ENCODE measurements around the gene VTI1A. TPM values are rescaled to one million over a fixed set of nuclear protein-coding genes. Genes with fewer than 3 reads are reported as not detected.

VTI1A gene
- total and polyA plus RNA-seq, 4 donors = 5.5 to 26.9 (median 13.1) TPM

GRCh38 chr10:112790921-112791320 is 343.9 kb downstream of the VTI1A start:
- Histone ChIP-seq H3K9me3 (ENCODE audit: control insufficient read depth in 4 of 4, low read length in 3 of 4) (peaks cover 0 to 2% (median under 1%) of the 10 kb centered on the region in 4 donors), H3K4me3 (ENCODE audit: low read depth in 1 of 3, low read length in 3 of 3) (no peak overlapping the region), H3K27me3 (ENCODE audit: control insufficient read depth in 4 of 4, insufficient read depth in 4 of 4, low read length in 3 of 4) (no peaks in the 10 kb centered on the region), H3K27ac (ENCODE audit: low read depth in 1 of 2, low read length in 2 of 2) (no peak overlapping the region), H3K36me3 (ENCODE audit: control insufficient read depth in 4 of 4, insufficient read depth in 3 of 4, low read depth in 1 of 4, low read length in 3 of 4) (no peaks in the 10 kb centered on the region), H3K4me1 (ENCODE audit: control insufficient read depth in 4 of 4, insufficient read depth in 4 of 4, low read length in 3 of 4) (no peaks in the 10 kb centered on the region), H3K9ac (ENCODE audit: low read depth in 1 of 2, low read length in 2 of 2) (no peak overlapping the region)
- 95% methylated on average over 4 of the region's 4 CpGs for WGBS
- no peak for DNase-seq (ENCODE audit: low spot score)
- no peak for TF ChIP-seq FOXA1 (IDR thresholded peaks at IDR 0.05)
- no peak for TF ChIP-seq GABPA (IDR thresholded peaks at IDR 0.05 in 1 of 2, conservative IDR thresholded peaks at IDR 0.05 in 1 of 2)
- TF ChIP-seq RAD21 (IDR thresholded peaks at IDR 0.05) = no peak
- TF ChIP-seq HNF4G (IDR thresholded peaks at IDR 0.05) = no peak
- TF ChIP-seq TAF1 (conservative IDR thresholded peaks at IDR 0.05) = no peak
- TF ChIP-seq JUND (IDR thresholded peaks at IDR 0.05) = no peak
- no peak for TF ChIP-seq ATF3 (IDR thresholded peaks at IDR 0.05)
- no peak for TF ChIP-seq RXRA (IDR thresholded peaks at IDR 0.05)
- TF ChIP-seq ZBTB33 (IDR thresholded peaks at IDR 0.05) = no peak
- TF ChIP-seq CTCF (IDR thresholded peaks at IDR 0.05; ENCODE audit: low read depth, low read length, missing input control) = no peak
- TF ChIP-seq NR2F2 (IDR thresholded peaks at IDR 0.05) = no peak
- TF ChIP-seq MAX (IDR thresholded peaks at IDR 0.05) = no peak
- no peak for TF ChIP-seq SP1 (IDR thresholded peaks at IDR 0.05)
- no peak for TF ChIP-seq YY1 (IDR thresholded peaks at IDR 0.05)
- no peak for TF ChIP-seq REST (IDR thresholded peaks at IDR 0.05)

- Histone ChIP-seq H3K36me3 (ENCODE audit: control insufficient read depth in 4 of 4, insufficient read depth in 3 of 4, low read depth in 1 of 4, low read length in 3 of 4) (no peaks in the 10 kb centered on the region), H3K4me3 (ENCODE audit: low read depth in 1 of 3, low read length in 3 of 3) (no peak overlapping the region), H3K4me1 (ENCODE audit: control insufficient read depth in 4 of 4, insufficient read depth in 4 of 4, low read length in 3 of 4) (no peaks in the 10 kb centered on the region), H3K9me3 (ENCODE audit: control insufficient read depth in 4 of 4, low read length in 3 of 4) (peaks cover 0 to 2% (median under 1%) of the 10 kb centered on the region in 4 donors), H3K27me3 (ENCODE audit: control insufficient read depth in 4 of 4, insufficient read depth in 4 of 4, low read length in 3 of 4) (no peaks in the 10 kb centered on the region), H3K27ac (ENCODE audit: low read depth in 1 of 2, low read length in 2 of 2) (no peak overlapping the region), H3K9ac (ENCODE audit: low read depth in 1 of 2, low read length in 2 of 2) (no peak overlapping the region)
- WGBS = 84% methylated on average over 2 of the region's 2 CpGs
- no peak for DNase-seq (ENCODE audit: low spot score)
- TF ChIP-seq YY1 (IDR thresholded peaks at IDR 0.05) (no peak), JUND (IDR thresholded peaks at IDR 0.05) (no peak), RXRA (IDR thresholded peaks at IDR 0.05) (no peak), FOXA2 (IDR thresholded peaks at IDR 0.05) (no peak), RAD21 (IDR thresholded peaks at IDR 0.05) (no peak), FOXA1 (IDR thresholded peaks at IDR 0.05) (no peak), NR2F2 (IDR thresholded peaks at IDR 0.05) (no peak), SP1 (IDR thresholded peaks at IDR 0.05) (no peak), MAX (IDR thresholded peaks at IDR 0.05) (no peak), GABPA (IDR thresholded peaks at IDR 0.05 in 1 of 2, conservative IDR thresholded peaks at IDR 0.05 in 1 of 2) (no peak), REST (IDR thresholded peaks at IDR 0.05) (no peak), ZBTB33 (IDR thresholded peaks at IDR 0.05) (no peak), HNF4G (IDR thresholded peaks at IDR 0.05) (no peak), ATF3 (IDR thresholded peaks at IDR 0.05) (no peak)
Measured at GRCh38 chr10:112791447-112791846, 344.4 kb downstream of the VTI1A start.

All from liver (tissue), 9 donors.